CD4-positive, alpha-beta T cell (primary cell): ENCODE data around the gene RYR3. TPM values are rescaled to one million over a fixed set of nuclear protein-coding genes. Genes with fewer than 3 reads are reported as not detected.

Experiments
- ATAC-seq: fragments of 200-7000 bp; cut with Tn5 transposase; one replicate; pipeline ENCODE4 v1.10.0; 2022; ENCODE audit warnings: mild to moderate bottlenecking; ENCODE audit not compliant: poor library complexity
- CTCF ChIA-PET: fragments of 350-600 bp; sonication (Branson Sonifier 250); formaldehyde crosslinking; loops from one replicate; lab custom pipeline; 2021; ENCODE audit warnings: antibody characterized with exemption, inconsistent platforms; lab: Charles Lee
- POLR2A ChIA-PET: fragments of 350-600 bp; sonication (Branson Sonifier 250); formaldehyde crosslinking; loops from one replicate; lab custom pipeline; 2021; ENCODE audit warnings: antibody characterized with exemption, inconsistent platforms; lab: Charles Lee
- DNase-seq, 14 experiments: peaks; one replicate each; pipeline ENCODE4 v3.0.0-alpha.2; 2013 to 2020; ENCODE audit warnings: mixed read lengths in 2 of 14
- H3K27ac ChIP-seq, 2 donors: one replicate each; pipeline versions ENCODE4 v1.5.1 to v1.7.0; 2013; ENCODE audit warnings: low read length in 2 of 2, low read depth in 1 of 2, mild to moderate bottlenecking in 1 of 2
- H3K27me3 ChIP-seq, 2 experiments: 1 replicate in 1 of 2; 2 replicates in 1 of 2; pipeline versions ENCODE4 v1.6.1 to v1.7.0; 2013; ENCODE audit warnings: low read length in 2 of 2, control low read depth in 1 of 2, mild to moderate bottlenecking in 1 of 2, moderate library complexity in 1 of 2; ENCODE audit not compliant: insufficient read depth in 2 of 2, control insufficient read depth in 1 of 2
- H3K36me3 ChIP-seq: one replicate; pipeline ENCODE4 v1.6.1; 2013; ENCODE audit warnings: low read length, control low read depth; ENCODE audit not compliant: insufficient read depth
- H3K4me1 ChIP-seq: one replicate; pipeline ENCODE4 v1.6.1; 2013; ENCODE audit warnings: low read length, control low read depth; ENCODE audit not compliant: insufficient read depth
- H3K4me3 ChIP-seq: one replicate; pipeline ENCODE4 v1.5.1; 2013; ENCODE audit warnings: mild to moderate bottlenecking, low read length, moderate library complexity
- H3K9me3 ChIP-seq, 2 experiments: 1 replicate in 1 of 2; 2 replicates in 1 of 2; pipeline versions ENCODE4 v1.6.1 to v1.7.0; 2013; ENCODE audit warnings: low read length in 2 of 2, mild to moderate bottlenecking in 2 of 2, control low read depth in 1 of 2, moderate library complexity in 1 of 2; ENCODE audit not compliant: control insufficient read depth in 1 of 2, insufficient read depth in 1 of 2
- H3K27ac Mint-ChIP-seq: one replicate; pipeline ENCODE4 v1.8.0; 2020; ENCODE audit warnings: mixed read lengths
- H3K27me3 Mint-ChIP-seq: one replicate; pipeline ENCODE4 v1.8.0; 2021; ENCODE audit warnings: mixed read lengths
- H3K36me3 Mint-ChIP-seq: one replicate; pipeline ENCODE4 v1.8.0; 2021; ENCODE audit warnings: low read depth, mixed read lengths
- H3K4me1 Mint-ChIP-seq: one replicate; pipeline ENCODE4 v1.8.0; 2021; ENCODE audit warnings: low read depth, mixed read lengths
- H3K4me3 Mint-ChIP-seq: one replicate; pipeline ENCODE4 v1.8.0; 2020; ENCODE audit warnings: mild to moderate bottlenecking, mixed read lengths
- H3K9me3 Mint-ChIP-seq: one replicate; pipeline ENCODE4 v1.8.0; 2020; ENCODE audit warnings: mixed read lengths
- intact Hi-C, 2 experiments: fragments of 100-400 bp; cut with DNase I in 1 of 2; cut with micrococcal nuclease in 1 of 2; formaldehyde crosslinking; loops; one replicate each; pipeline versions ENCODE4 v1.15.1 to v1.9.0; 2023 to 2025; cut with DNase I, micrococcal nuclease
- total RNA-seq, 174 experiments: library from RNA in 2 of 174; stranded (reverse) in 2 of 174; gene quantifications; one replicate each; pipeline ENCODE4 v1.2.3 and lab custom pipeline; 2021 to 2026
- TF ChIP-seq, protein P1 (sequence below): fragments of 200-600 bp; IDR thresholded peaks from one replicate; pipeline ENCODE4 v1.8.0; 2022; ENCODE audit warnings: antibody characterized with exemption, mild to moderate bottlenecking

Gene RYR3
- total RNA-seq, 2 experiments from 2014 or later = not detected

DNA sequence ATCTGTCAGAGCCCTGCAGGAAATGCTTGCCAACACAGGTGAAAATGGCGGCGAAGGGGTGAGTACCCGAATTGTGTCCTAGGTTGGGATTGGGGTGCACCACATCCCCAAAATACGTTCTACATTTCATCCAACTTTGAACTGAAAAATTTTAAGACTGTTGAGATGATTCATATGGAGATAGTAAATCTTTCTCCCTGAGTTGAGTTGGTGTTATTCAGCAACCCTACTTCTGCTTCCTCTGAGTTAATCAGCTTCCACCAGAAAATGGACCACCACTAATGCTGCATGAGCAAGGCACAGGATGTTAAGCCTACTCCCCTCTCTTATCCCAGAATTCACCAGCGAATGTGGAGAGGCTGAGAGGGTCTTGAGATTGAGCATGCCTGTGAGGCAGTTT is 192.9 kb downstream of the RYR3 start:
- DNase-seq (no peak), ATAC-seq (no peak)
- no peaks in the 10 kb centered on the region for H3K4me1 ChIP-seq
- POLR2A ChIA-PET = no interaction called here
- H3K27me3 ChIP-seq = no peaks in the 10 kb centered on the region
- H3K36me3 Mint-ChIP-seq = no peaks in the 10 kb centered on the region
- TF ChIP-seq, protein P1, sequence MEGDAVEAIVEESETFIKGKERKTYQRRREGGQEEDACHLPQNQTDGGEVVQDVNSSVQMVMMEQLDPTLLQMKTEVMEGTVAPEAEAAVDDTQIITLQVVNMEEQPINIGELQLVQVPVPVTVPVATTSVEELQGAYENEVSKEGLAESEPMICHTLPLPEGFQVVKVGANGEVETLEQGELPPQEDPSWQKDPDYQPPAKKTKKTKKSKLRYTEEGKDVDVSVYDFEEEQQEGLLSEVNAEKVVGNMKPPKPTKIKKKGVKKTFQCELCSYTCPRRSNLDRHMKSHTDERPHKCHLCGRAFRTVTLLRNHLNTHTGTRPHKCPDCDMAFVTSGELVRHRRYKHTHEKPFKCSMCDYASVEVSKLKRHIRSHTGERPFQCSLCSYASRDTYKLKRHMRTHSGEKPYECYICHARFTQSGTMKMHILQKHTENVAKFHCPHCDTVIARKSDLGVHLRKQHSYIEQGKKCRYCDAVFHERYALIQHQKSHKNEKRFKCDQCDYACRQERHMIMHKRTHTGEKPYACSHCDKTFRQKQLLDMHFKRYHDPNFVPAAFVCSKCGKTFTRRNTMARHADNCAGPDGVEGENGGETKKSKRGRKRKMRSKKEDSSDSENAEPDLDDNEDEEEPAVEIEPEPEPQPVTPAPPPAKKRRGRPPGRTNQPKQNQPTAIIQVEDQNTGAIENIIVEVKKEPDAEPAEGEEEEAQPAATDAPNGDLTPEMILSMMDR = no peak
- no peak overlapping the region for H3K27ac ChIP-seq
- no peaks in the 10 kb centered on the region for H3K36me3 ChIP-seq
- H3K27me3 Mint-ChIP-seq = peaks cover 50% of the 10 kb centered on the region
- H3K4me1 Mint-ChIP-seq = no peaks in the 10 kb centered on the region
- CTCF ChIA-PET = no interaction called here
- peaks cover 4% of the 10 kb centered on the region for H3K9me3 Mint-ChIP-seq
- no peak overlapping the region for H3K4me3 Mint-ChIP-seq
- no peak overlapping the region for H3K27ac Mint-ChIP-seq
- H3K9me3 ChIP-seq = no peaks in the 10 kb centered on the region
- H3K4me3 ChIP-seq = no peak overlapping the region
- intact Hi-C loops = no loop called here

GRCh38 chr15:33506781-33507296 is 196.1 kb downstream of the RYR3 start:
- no peaks in the 10 kb centered on the region for H3K36me3 Mint-ChIP-seq
- CTCF ChIA-PET = no interaction called here
- Histone ChIP-seq H3K4me3 (no peak overlapping the region), H3K36me3 (no peaks in the 10 kb centered on the region), H3K27ac (no peak overlapping the region), H3K9me3 (no peaks in the 10 kb centered on the region), H3K27me3 (peaks cover 0 to 3% of the 10 kb centered on the region in 2 experiments), H3K4me1 (no peaks in the 10 kb centered on the region)
- TF ChIP-seq, protein P1 = no peak
- POLR2A ChIA-PET = no interaction called here
- ATAC-seq (no peak), DNase-seq (no peak)
- intact Hi-C loops = no loop called here
- no peaks in the 10 kb centered on the region for H3K4me1 Mint-ChIP-seq
- H3K4me3 Mint-ChIP-seq = no peak overlapping the region
- peaks cover 31% of the 10 kb centered on the region for H3K27me3 Mint-ChIP-seq
- peaks cover 4% of the 10 kb centered on the region for H3K9me3 Mint-ChIP-seq
- no peak overlapping the region for H3K27ac Mint-ChIP-seq

DNA sequence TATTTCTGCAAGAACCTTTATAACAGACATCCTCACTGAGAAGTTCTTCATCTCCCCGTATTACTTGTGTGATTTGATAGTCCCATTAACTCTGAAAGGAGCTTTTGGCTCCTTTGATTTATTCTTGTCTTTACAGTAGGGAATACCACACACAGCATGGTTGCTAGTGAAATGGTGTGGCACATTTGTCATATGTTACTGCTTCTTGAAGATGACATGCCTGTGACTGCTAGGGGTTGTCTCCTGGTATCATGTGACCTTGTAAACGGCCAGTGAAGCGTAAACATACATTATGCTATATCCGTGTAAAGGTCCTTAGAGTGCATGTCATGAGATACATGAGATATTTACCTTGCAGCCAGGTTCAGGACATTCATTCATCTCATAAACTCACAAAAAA is 197.9 kb downstream of the RYR3 start:
- Histone ChIP-seq H3K27me3 (peaks cover 0 to 3% of the 10 kb centered on the region in 2 experiments), H3K4me1 (no peaks in the 10 kb centered on the region), H3K27ac (no peak overlapping the region), H3K9me3 (no peaks in the 10 kb centered on the region), H3K4me3 (no peak overlapping the region), H3K36me3 (no peaks in the 10 kb centered on the region)
- H3K36me3 Mint-ChIP-seq = no peaks in the 10 kb centered on the region
- H3K4me3 Mint-ChIP-seq = no peak overlapping the region
- no peak overlapping the region for H3K27ac Mint-ChIP-seq
- H3K4me1 Mint-ChIP-seq = no peaks in the 10 kb centered on the region
- ChIA-PET CTCF (no interaction called here), POLR2A (no interaction called here)
- ATAC-seq (no peak), DNase-seq (no peak)
- TF ChIP-seq, protein P1 = no peak
- peaks cover 4% of the 10 kb centered on the region for H3K9me3 Mint-ChIP-seq
- intact Hi-C loops = no loop called here
- peaks cover 34% of the 10 kb centered on the region for H3K27me3 Mint-ChIP-seq
